ENCODE measurements around the gene ABCB8. TPM values are rescaled to one million over a fixed set of nuclear protein-coding genes. Genes with fewer than 3 reads are reported as not detected.
A peak's percentile ranks its signal among the peaks of the same experiment; 100 is the strongest.

The ABCB8 gene
- total and polyA plus RNA-seq, 2 donors (not counting 1 experiment from before 2014, with no cell fraction given): 41.4 to 69.7 TPM

- POLR2A ChIA-PET: no interaction called here
- no peak overlapping the region for H3K27ac ChIP-seq (ENCODE audit: low read length in 2 of 2)
- WGBS (ENCODE audit: insufficient coverage): 92% methylated on average over 8 of the region's 8 CpGs
- H3K9me3 Mint-ChIP-seq (ENCODE audit: insufficient read depth): no peaks in the 10 kb centered on the region
- ATAC-seq (ENCODE audit: low read depth) (no peak), DNase-seq (peak; percentile 26)
- intact Hi-C loops (cut with micrococcal nuclease): loop anchor here (1.0 to 5.0 kb wide), 3 partner anchors 13 to 72 kb away; partner anchors contain the start of genes ABCB8, AGAP3, CDK5 and SLC4A2
- no peak overlapping the region for H3K4me3 ChIP-seq (ENCODE audit: control extremely low read depth in 1 of 5, extremely low read depth in 1 of 5, insufficient read depth in 1 of 5, low read depth in 2 of 5, low read length in 4 of 5)
- H3K27me3 Mint-ChIP-seq: peaks cover 13% of the 10 kb centered on the region
- no peaks in the 10 kb centered on the region for H4K20me1 ChIP-seq (ENCODE audit: control insufficient read depth, insufficient read depth, low read length, poor library complexity, severe bottlenecking)
- peak overlapping the region; percentile 69 for H3K4me3 Mint-ChIP-seq
- H2AFZ ChIP-seq (ENCODE audit: insufficient read depth, low read depth, low read length, poor library complexity, severe bottlenecking): no peak overlapping the region
- peaks cover 0 to 28% (median 0%) of the 10 kb centered on the region in 3 donors for H3K9me3 ChIP-seq (ENCODE audit: control extremely low read depth in 1 of 3, control insufficient read depth in 2 of 3, insufficient read depth in 1 of 3, low read length in 2 of 3)
- H3K4me2 ChIP-seq (replicated peaks; ENCODE audit: low read depth, low read length, poor library complexity, severe bottlenecking): no peak overlapping the region
- H3K9ac ChIP-seq (ENCODE audit: low read length): no peak overlapping the region
- no peaks in the 10 kb centered on the region for H3K36me3 ChIP-seq (replicated peaks in 1 of 2; ENCODE audit: control extremely low read depth in 1 of 2, control insufficient read depth in 1 of 2, extremely low read depth in 1 of 2, insufficient read depth in 2 of 2, low read length in 1 of 2)
- H3K4me1 ChIP-seq (ENCODE audit: control insufficient read depth in 2 of 2, insufficient read depth in 2 of 2, low read length in 2 of 2): peaks cover 33 to 53% of the 10 kb centered on the region in 2 donors
- peak overlapping the region; percentile 13 for H3K27ac Mint-ChIP-seq
- H3K79me2 ChIP-seq (ENCODE audit: control insufficient read depth, insufficient read depth, low read length): no peaks in the 10 kb centered on the region
- no peak for TF ChIP-seq EZH2 (IDR thresholded peaks at IDR 0.05; ENCODE audit: borderline replicate concordance, insufficient read depth, low read depth, low read length, poor library complexity, severe bottlenecking)
- TF ChIP-seq CTCF (IDR thresholded peaks at IDR 0.05): no peak
- peaks cover 49% of the 10 kb centered on the region for H3K4me1 Mint-ChIP-seq
- peaks cover 0 to 26% (median 6%) of the 10 kb centered on the region in 4 experiments for H3K27me3 ChIP-seq (replicated peaks in 1 of 4; ENCODE audit: control extremely low read depth in 1 of 4, control insufficient read depth in 3 of 4, insufficient read depth in 4 of 4, low read length in 3 of 4)
- CTCF ChIA-PET: interaction anchor here (0.6 to 0.9 kb wide), 3 partner anchors 20 to 107 kb away, joined by 3 read pairs; no protein-coding TSS in a partner anchor
Measured at GRCh38 chr7:151014950-151015349, 13.3 kb upstream of the ABCB8 start.

GRCh38 chr7:151015967-151016366 lies 12.3 kb upstream of the ABCB8 start:
- Histone ChIP-seq H3K9ac (ENCODE audit: low read length) (no peak overlapping the region), H2AFZ (ENCODE audit: insufficient read depth, low read depth, low read length, poor library complexity, severe bottlenecking) (no peak overlapping the region), H4K20me1 (ENCODE audit: control insufficient read depth, insufficient read depth, low read length, poor library complexity, severe bottlenecking) (no peaks in the 10 kb centered on the region), H3K4me2 (replicated peaks; ENCODE audit: low read depth, low read length, poor library complexity, severe bottlenecking) (no peak overlapping the region), H3K27me3 (replicated peaks in 1 of 4; ENCODE audit: control extremely low read depth in 1 of 4, control insufficient read depth in 3 of 4, insufficient read depth in 4 of 4, low read length in 3 of 4) (peaks cover 0 to 36% (median 16%) of the 10 kb centered on the region in 4 experiments), H3K9me3 (ENCODE audit: control extremely low read depth in 1 of 3, control insufficient read depth in 2 of 3, insufficient read depth in 1 of 3, low read length in 2 of 3) (peaks cover 0 to 28% (median 0%) of the 10 kb centered on the region in 3 donors), H3K36me3 (replicated peaks in 1 of 2; ENCODE audit: control extremely low read depth in 1 of 2, control insufficient read depth in 1 of 2, extremely low read depth in 1 of 2, insufficient read depth in 2 of 2, low read length in 1 of 2) (no peaks in the 10 kb centered on the region), H3K27ac (ENCODE audit: low read length in 2 of 2) (no peak overlapping the region), H3K79me2 (ENCODE audit: control insufficient read depth, insufficient read depth, low read length) (no peaks in the 10 kb centered on the region), H3K4me3 (ENCODE audit: control extremely low read depth in 1 of 5, extremely low read depth in 1 of 5, insufficient read depth in 1 of 5, low read depth in 2 of 5, low read length in 4 of 5) (no peak overlapping the region), H3K4me1 (ENCODE audit: control insufficient read depth in 2 of 2, insufficient read depth in 2 of 2, low read length in 2 of 2) (peaks cover 36 to 50% of the 10 kb centered on the region in 2 donors)
- H3K9me3 Mint-ChIP-seq (ENCODE audit: insufficient read depth): no peaks in the 10 kb centered on the region
- TF ChIP-seq EZH2 (IDR thresholded peaks at IDR 0.05; ENCODE audit: borderline replicate concordance, insufficient read depth, low read depth, low read length, poor library complexity, severe bottlenecking) (no peak), CTCF (IDR thresholded peaks at IDR 0.05) (no peak)
- DNase-seq: no peak
- intact Hi-C loops (cut with micrococcal nuclease): no loop called here
- no peak overlapping the region for H3K4me3 Mint-ChIP-seq
- H3K27me3 Mint-ChIP-seq: peaks cover 23% of the 10 kb centered on the region
- WGBS (ENCODE audit: insufficient coverage): 92% methylated on average over 3 of the region's 5 CpGs
- ChIA-PET CTCF (interaction anchor here (1.3 to 1.5 kb wide), 2 partner anchors 10 to 118 kb away, joined by 3 read pairs; no protein-coding TSS in a partner anchor), POLR2A (no interaction called here)
- H3K27ac Mint-ChIP-seq: peak overlapping the region; percentile 50
- peaks cover 53% of the 10 kb centered on the region for H3K4me1 Mint-ChIP-seq
- no peak for ATAC-seq (ENCODE audit: low read depth)
